Hepatocyte (in vitro differentiated cells): ENCODE measurements around the gene ALKBH7. TPM values are rescaled to one million over a fixed set of nuclear protein-coding genes. Genes with fewer than 3 reads are reported as not detected.

ENCODE experiments used
- DNase-seq: peaks from one replicate; pipeline ENCODE4 v3.0.0-alpha.2; 2016; ENCODE audit warnings: low spot score
- H2AFZ ChIP-seq: fragments of 200-600 bp; sonication (generic); 2 replicates; pipeline ENCODE4 v1.6.0; 2016; ENCODE audit warnings: antibody characterized with exemption, mild to moderate bottlenecking
- H3K27ac ChIP-seq: fragments of 200-600 bp; sonication (generic); 2 replicates; pipeline ENCODE4 v1.5.1; 2016; ENCODE audit warnings: mild to moderate bottlenecking
- H3K27me3 ChIP-seq: fragments of 200-600 bp; sonication (generic); 2 replicates; pipeline ENCODE4 v1.6.1; 2016
- H3K36me3 ChIP-seq: fragments of 200-600 bp; sonication (generic); replicated peaks from 2 replicates; pipeline ENCODE4 v1.5.1; 2016; ENCODE audit warnings: low read depth; ENCODE audit not compliant: insufficient read depth
- H3K4me1 ChIP-seq: fragments of 200-600 bp; sonication (generic); 2 replicates; pipeline ENCODE4 v1.5.1; 2016; ENCODE audit warnings: mild to moderate bottlenecking, moderate library complexity; ENCODE audit not compliant: insufficient read depth
- H3K4me2 ChIP-seq: fragments of 200-600 bp; sonication (generic); 2 replicates; pipeline ENCODE4 v1.6.0; 2016
- H3K4me3 ChIP-seq: fragments of 200-600 bp; sonication (generic); 2 replicates; pipeline ENCODE4 v1.5.1; 2016; ENCODE audit warnings: mild to moderate bottlenecking
- H3K79me2 ChIP-seq: fragments of 200-600 bp; sonication (generic); 2 replicates; pipeline ENCODE4 v1.6.0; 2017; ENCODE audit warnings: mild to moderate bottlenecking
- H3K9me2 ChIP-seq: fragments of 200-600 bp; sonication (generic); replicated peaks from 2 replicates; pipeline ENCODE4 v1.6.0; 2017; ENCODE audit warnings: mild to moderate bottlenecking; ENCODE audit not compliant: insufficient read depth
- H3K9me3 ChIP-seq: fragments of 200-600 bp; sonication (generic); 2 replicates; pipeline ENCODE4 v1.5.1; 2016; ENCODE audit warnings: low read depth, mild to moderate bottlenecking
- H4K20me1 ChIP-seq: fragments of 200-600 bp; sonication (generic); 2 replicates; pipeline ENCODE4 v1.6.0; 2016; ENCODE audit warnings: mild to moderate bottlenecking; ENCODE audit not compliant: insufficient read depth, poor library complexity, severe bottlenecking
- EZH2 ChIP-seq: fragments of 200-600 bp; sonication (generic); IDR thresholded peaks from 2 replicates; pipeline ENCODE4 v1.6.1; 2016; ENCODE audit warnings: antibody characterized with exemption, mild to moderate bottlenecking, borderline replicate concordance
- EZH2phosphoT487 ChIP-seq: fragments of 200-600 bp; sonication (generic); IDR thresholded peaks from one replicate; pipeline ENCODE4 v1.6.1; 2018; ENCODE audit warnings: antibody characterized with exemption, mild to moderate bottlenecking, low read depth, moderate library complexity; ENCODE audit not compliant: unreplicated experiment, severe bottlenecking
- WGBS: methylation state at CpG from one replicate; pipeline ENCODE4 v1.1.6; 2016; ENCODE audit warnings: low lambda C conversion rate; ENCODE audit errors: missing lambda C conversion rate; 5-methylcytosine and 5-hydroxymethylcytosine counted together
- polyA plus RNA-seq: library from polyadenylated mRNA; unstranded; fragments of >200 nt; fragmentation: Nextera tagmentation; extraction: Ambion mirVana; gene quantifications from 2 replicates; pipeline ENCODE4 v1.2.1, GENCODE V29; 2016
- total RNA-seq: library from RNA; depleted of rRNA; stranded (reverse); fragments of >200 nt; gene quantifications from 2 replicates; pipeline ENCODE4 v1.2.3, GENCODE V29; 2014
- TF ChIP-seq, protein P1 (sequence below): fragments of 200-600 bp; sonication (generic); IDR thresholded peaks from 2 replicates; pipeline ENCODE4 v1.5.1; 2016; ENCODE audit warnings: antibody characterized with exemption, mild to moderate bottlenecking; ENCODE audit not compliant: poor library complexity

Gene ALKBH7, protein sequence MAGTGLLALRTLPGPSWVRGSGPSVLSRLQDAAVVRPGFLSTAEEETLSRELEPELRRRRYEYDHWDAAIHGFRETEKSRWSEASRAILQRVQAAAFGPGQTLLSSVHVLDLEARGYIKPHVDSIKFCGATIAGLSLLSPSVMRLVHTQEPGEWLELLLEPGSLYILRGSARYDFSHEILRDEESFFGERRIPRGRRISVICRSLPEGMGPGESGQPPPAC
- total RNA-seq = 42.8 and 45.3 TPM in 2 replicates
- 99.3 and 116 TPM in 2 replicates for polyA plus RNA-seq

DNA sequence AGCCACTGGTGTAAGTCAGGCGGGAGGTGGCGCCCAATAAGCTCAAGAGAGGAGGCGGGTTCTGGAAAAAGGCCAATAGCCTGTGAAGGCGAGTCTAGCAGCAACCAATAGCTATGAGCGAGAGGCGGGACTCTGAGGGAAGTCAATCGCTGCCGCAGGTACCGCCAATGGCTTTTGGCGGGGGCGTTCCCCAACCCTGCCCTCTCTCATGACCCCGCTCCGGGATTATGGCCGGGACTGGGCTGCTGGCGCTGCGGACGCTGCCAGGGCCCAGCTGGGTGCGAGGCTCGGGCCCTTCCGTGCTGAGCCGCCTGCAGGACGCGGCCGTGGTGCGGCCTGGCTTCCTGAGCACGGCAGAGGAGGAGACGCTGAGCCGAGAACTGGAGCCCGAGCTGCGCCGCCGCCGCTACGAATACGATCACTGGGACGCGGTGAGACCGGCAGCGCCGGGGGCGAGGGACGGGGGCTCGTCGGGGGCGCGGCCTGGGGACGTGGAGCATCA is at the start of gene ALKBH7:
ALKBH7 (plus strand) TSS at position 201 of the 502 bp plus-strand sequence; CDS start at position 228, 27 bp downstream.
- Histone ChIP-seq H3K9me3 (no peaks in the 10 kb centered on the region), H2AFZ (peak within 1 kb of the TSS; percentile 72), H3K4me2 (peak within 1 kb of the TSS; percentile 80), H3K4me1 (peaks cover 5% of the 10 kb centered on the region), H3K9me2 (no peaks in the 10 kb centered on the region), H3K27me3 (no peaks in the 10 kb centered on the region), H3K27ac (peak within 1 kb of the TSS; percentile 99), H3K79me2 (peaks cover 3% of the 10 kb centered on the region), H4K20me1 (no peaks in the 10 kb centered on the region), H3K4me3 (peak within 1 kb of the TSS; percentile 80), H3K36me3 (no peaks in the 10 kb centered on the region)
- peak; percentile 100 for DNase-seq
- under 1% methylated on average over 41 of the region's 47 CpGs for WGBS
- TF ChIP-seq, protein P1, sequence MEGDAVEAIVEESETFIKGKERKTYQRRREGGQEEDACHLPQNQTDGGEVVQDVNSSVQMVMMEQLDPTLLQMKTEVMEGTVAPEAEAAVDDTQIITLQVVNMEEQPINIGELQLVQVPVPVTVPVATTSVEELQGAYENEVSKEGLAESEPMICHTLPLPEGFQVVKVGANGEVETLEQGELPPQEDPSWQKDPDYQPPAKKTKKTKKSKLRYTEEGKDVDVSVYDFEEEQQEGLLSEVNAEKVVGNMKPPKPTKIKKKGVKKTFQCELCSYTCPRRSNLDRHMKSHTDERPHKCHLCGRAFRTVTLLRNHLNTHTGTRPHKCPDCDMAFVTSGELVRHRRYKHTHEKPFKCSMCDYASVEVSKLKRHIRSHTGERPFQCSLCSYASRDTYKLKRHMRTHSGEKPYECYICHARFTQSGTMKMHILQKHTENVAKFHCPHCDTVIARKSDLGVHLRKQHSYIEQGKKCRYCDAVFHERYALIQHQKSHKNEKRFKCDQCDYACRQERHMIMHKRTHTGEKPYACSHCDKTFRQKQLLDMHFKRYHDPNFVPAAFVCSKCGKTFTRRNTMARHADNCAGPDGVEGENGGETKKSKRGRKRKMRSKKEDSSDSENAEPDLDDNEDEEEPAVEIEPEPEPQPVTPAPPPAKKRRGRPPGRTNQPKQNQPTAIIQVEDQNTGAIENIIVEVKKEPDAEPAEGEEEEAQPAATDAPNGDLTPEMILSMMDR = no peak

DNA sequence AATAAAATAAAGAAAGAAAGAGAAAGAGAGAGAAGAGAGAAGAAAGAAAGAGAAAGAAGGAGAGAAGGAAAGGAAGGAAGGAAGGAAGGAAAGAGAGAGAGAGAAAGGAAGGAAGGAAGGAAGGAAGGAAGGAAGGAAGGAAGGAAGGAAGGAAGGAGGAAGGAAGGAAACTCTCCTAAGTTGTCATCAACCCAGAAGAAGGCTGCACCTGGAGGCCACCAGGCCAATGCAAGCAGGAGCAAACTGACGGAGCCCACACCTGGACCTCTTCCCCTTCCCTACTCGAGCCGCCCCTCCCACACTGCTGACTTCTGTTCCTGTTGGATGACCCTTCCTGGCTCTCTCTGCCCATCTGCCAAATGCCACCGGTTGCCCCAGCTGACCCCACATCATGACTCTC is 47.8 kb upstream of the ALKBH7 start:
- Histone ChIP-seq H3K4me3 (no peak overlapping the region), H3K9me2 (no peaks in the 10 kb centered on the region), H3K4me2 (no peak overlapping the region), H3K4me1 (no peaks in the 10 kb centered on the region), H3K27me3 (no peaks in the 10 kb centered on the region), H2AFZ (no peak overlapping the region), H3K27ac (no peak overlapping the region), H3K79me2 (no peaks in the 10 kb centered on the region), H3K36me3 (no peaks in the 10 kb centered on the region), H4K20me1 (no peaks in the 10 kb centered on the region), H3K9me3 (no peaks in the 10 kb centered on the region)
- TF ChIP-seq, protein P1 = no peak
- TF ChIP-seq EZH2 (no peak), EZH2phosphoT487 (no peak)
- no peak for DNase-seq
- 86% methylated on average over 4 of the region's 4 CpGs for WGBS

GRCh38 chr19:6325614-6326013 is 47.0 kb upstream of the ALKBH7 start:
- Histone ChIP-seq H3K4me2 (no peak overlapping the region), H3K4me3 (no peak overlapping the region), H3K4me1 (no peaks in the 10 kb centered on the region), H3K36me3 (no peaks in the 10 kb centered on the region), H4K20me1 (no peaks in the 10 kb centered on the region), H2AFZ (no peak overlapping the region), H3K9me2 (no peaks in the 10 kb centered on the region), H3K27ac (no peak overlapping the region), H3K79me2 (no peaks in the 10 kb centered on the region), H3K27me3 (no peaks in the 10 kb centered on the region), H3K9me3 (no peaks in the 10 kb centered on the region)
- TF ChIP-seq, protein P1 = no peak
- TF ChIP-seq EZH2 = no peak
- no peak for TF ChIP-seq EZH2phosphoT487
- 89% methylated on average over 4 of the region's 4 CpGs for WGBS
- no peak for DNase-seq
